H1 (cell line): ENCODE data around the gene EPHA3. TPM values are rescaled to one million over a fixed set of nuclear protein-coding genes. Genes with fewer than 3 reads are reported as not detected.

Source experiments
- CTCF ChIA-PET: fragments of 300-600 bp; sonication (Branson Sonifier 250); formaldehyde crosslinking; loops from one replicate; lab custom pipeline; 2021; ENCODE audit not compliant: partially characterized antibody; lab: Charles Lee
- POLR2A ChIA-PET: fragments of 300-600 bp; sonication (Branson Sonifier 250); formaldehyde crosslinking; loops from one replicate; lab custom pipeline; 2021; ENCODE audit warnings: inconsistent platforms; ENCODE audit not compliant: partially characterized antibody; lab: Charles Lee
- DNase-seq, 2 experiments: peaks; one replicate each; pipeline versions ENCODE4 v3.0.0 to v3.0.0-alpha.2; 2010 to 2022; ENCODE audit warnings: low spot score in 2 of 2, low read depth in 1 of 2, mixed read lengths in 1 of 2
- FAIRE-seq: peaks from 2 replicates; lab custom pipeline; 2011; peaks lifted over from hg19 to GRCh38; lab: Jason Lieb, UNC
- H2AFZ ChIP-seq: 2 replicates; pipeline ENCODE4 v1.8.1; 2012; ENCODE audit warnings: low read length, inconsistent platforms
- H2AK5ac ChIP-seq: 2 replicates; pipeline ENCODE4 v1.6.1; 2013; ENCODE audit warnings: low read depth, low read length
- H2BK120ac ChIP-seq: replicated peaks from 2 replicates; pipeline ENCODE3; 2013; ENCODE audit warnings: low read depth, low read length, inconsistent platforms
- H2BK12ac ChIP-seq: 2 replicates; pipeline ENCODE4 v1.6.1; 2013; ENCODE audit warnings: low read depth, low read length
- H2BK15ac ChIP-seq: 2 replicates; pipeline ENCODE4 v1.6.1; 2013; ENCODE audit warnings: low read length
- H2BK20ac ChIP-seq: 2 replicates; pipeline ENCODE4 v1.6.1; 2013; ENCODE audit warnings: low read length
- H2BK5ac ChIP-seq: 2 replicates; pipeline ENCODE4 v1.6.1; 2013; ENCODE audit warnings: low read depth, low read length
- H3K14ac ChIP-seq: 2 replicates; pipeline ENCODE4 v1.6.1; 2013; ENCODE audit warnings: inconsistent platforms; ENCODE audit not compliant: insufficient read length
- H3K18ac ChIP-seq: 2 replicates; pipeline ENCODE4 v1.6.1; 2013; ENCODE audit warnings: low read length; ENCODE audit errors: extremely low read depth
- H3K23ac ChIP-seq: 2 replicates; pipeline ENCODE4 v1.6.1; 2013; ENCODE audit warnings: inconsistent platforms; ENCODE audit not compliant: insufficient read length
- H3K23me2 ChIP-seq: 2 replicates; pipeline ENCODE4 v1.6.1; 2013; ENCODE audit warnings: low read depth, low read length
- H3K27ac ChIP-seq: 2 replicates; pipeline ENCODE4 v1.6.1; 2011; ENCODE audit warnings: low read depth, low read length, inconsistent platforms
- H3K27me3 ChIP-seq, 4 experiments: replicated peaks in 1 of 4; 1 replicate in 1 of 4; 2 replicates in 3 of 4; pipeline versions ENCODE4 v1.6.1 to v1.8.1; 2011 to 2013; ENCODE audit warnings: low read length in 3 of 4, mild to moderate bottlenecking in 3 of 4, inconsistent platforms in 2 of 4, mixed read lengths in 2 of 4, moderate library complexity in 1 of 4; ENCODE audit not compliant: control insufficient read depth in 3 of 4, insufficient read depth in 3 of 4; ENCODE audit errors: extremely low read depth in 1 of 4
- H3K36me3 ChIP-seq, 4 experiments: 2 replicates each; pipeline versions ENCODE4 v1.6.1 to v1.8.1; 2011 to 2013; ENCODE audit warnings: mild to moderate bottlenecking in 4 of 4, low read length in 3 of 4, moderate library complexity in 2 of 4, control low read depth in 1 of 4, inconsistent platforms in 1 of 4; ENCODE audit not compliant: insufficient read depth in 4 of 4, control insufficient read depth in 2 of 4
- H3K4ac ChIP-seq: replicated peaks from 2 replicates; pipeline ENCODE3; 2013; ENCODE audit warnings: low read length, low read depth, mixed read lengths, inconsistent platforms; ENCODE audit not compliant: insufficient read length
- H3K4me1 ChIP-seq, 4 experiments: replicated peaks in 1 of 4; 1 replicate in 1 of 4; 2 replicates in 3 of 4; pipeline versions ENCODE4 v1.6.1 to v1.8.1; 2011 to 2013; ENCODE audit warnings: low read length in 3 of 4, inconsistent platforms in 2 of 4, mixed read lengths in 1 of 4; ENCODE audit not compliant: insufficient read depth in 4 of 4, control insufficient read depth in 3 of 4
- H3K4me2 ChIP-seq, 2 experiments: 2 replicates each; pipeline versions ENCODE4 v1.6.1 to v1.8.1; 2011 to 2013; ENCODE audit warnings: low read depth in 2 of 2, low read length in 2 of 2, control low read depth in 1 of 2, inconsistent platforms in 1 of 2, mild to moderate bottlenecking in 1 of 2; ENCODE audit not compliant: insufficient read depth in 1 of 2
- H3K4me3 ChIP-seq, 4 experiments: fragments of 200-600, 300-600 bp in 1 of 4; sonication (generic), shearing (Covaris generic), sonication (Bioruptor Twin) in 1 of 4; 2 replicates each; pipeline versions ENCODE4 v1.5.1 to v1.8.1; 2011 to 2016; ENCODE audit warnings: low read length in 4 of 4, low read depth in 3 of 4, control low read depth in 2 of 4, inconsistent platforms in 2 of 4, mild to moderate bottlenecking in 2 of 4, mixed read lengths in 1 of 4, moderate library complexity in 1 of 4; ENCODE audit not compliant: insufficient read depth in 2 of 4; ENCODE audit errors: extremely low read depth in 1 of 4
- H3K56ac ChIP-seq: replicated peaks from 2 replicates; pipeline ENCODE3; 2013; ENCODE audit warnings: low read depth, mild to moderate bottlenecking, mixed read lengths, low read length, inconsistent platforms; ENCODE audit not compliant: insufficient read length
- H3K79me1 ChIP-seq: 2 replicates; pipeline ENCODE4 v1.6.1; 2013; ENCODE audit warnings: low read depth, low read length, control low read depth
- H3K79me2 ChIP-seq, 2 experiments: 2 replicates each; pipeline versions ENCODE4 v1.6.1 to v1.8.1; 2012 to 2013; ENCODE audit warnings: low read length in 2 of 2, mild to moderate bottlenecking in 2 of 2, inconsistent platforms in 1 of 2; ENCODE audit not compliant: insufficient read depth in 2 of 2, control insufficient read depth in 1 of 2
- H3K9ac ChIP-seq, 4 experiments: replicated peaks in 1 of 4; 1 replicate in 1 of 4; 2 replicates in 3 of 4; pipeline versions ENCODE4 v1.6.1 to v1.8.1; 2011 to 2013; ENCODE audit warnings: low read depth in 3 of 4, low read length in 3 of 4, control low read depth in 2 of 4, mild to moderate bottlenecking in 2 of 4, moderate library complexity in 2 of 4, inconsistent platforms in 1 of 4; ENCODE audit errors: extremely low read depth in 1 of 4
- H3K9me3 ChIP-seq, 2 experiments: 2 replicates each; pipeline versions ENCODE4 v1.6.1 to v1.8.1; 2012 to 2013; ENCODE audit warnings: mild to moderate bottlenecking in 2 of 2, moderate library complexity in 2 of 2, control low read depth in 1 of 2, inconsistent platforms in 1 of 2, low read depth in 1 of 2, low read length in 1 of 2, mixed read lengths in 1 of 2; ENCODE audit not compliant: insufficient read depth in 2 of 2
- H4K20me1 ChIP-seq, 2 experiments: replicated peaks in 1 of 2; 2 replicates each; pipeline versions ENCODE3 to v1.8.1; 2011 to 2013; ENCODE audit warnings: inconsistent platforms in 2 of 2, low read length in 2 of 2, mild to moderate bottlenecking in 1 of 2; ENCODE audit not compliant: insufficient read depth in 2 of 2, control insufficient read depth in 1 of 2
- H4K5ac ChIP-seq: 2 replicates; pipeline ENCODE4 v1.6.1; 2013; ENCODE audit warnings: low read length, low read depth, mixed read lengths, inconsistent platforms; ENCODE audit not compliant: insufficient read length
- H4K8ac ChIP-seq: 2 replicates; pipeline ENCODE4 v1.8.0; 2013; ENCODE audit warnings: mild to moderate bottlenecking, moderate library complexity, low read length, inconsistent platforms; ENCODE audit not compliant: insufficient read depth; ENCODE audit errors: extremely low read depth
- H4K91ac ChIP-seq: replicated peaks from 2 replicates; pipeline ENCODE3; 2013; ENCODE audit warnings: low read length, mixed read lengths, inconsistent platforms; ENCODE audit not compliant: insufficient read length
- BCL11A ChIP-seq, 2 experiments: IDR thresholded peaks; one replicate each; pipeline ENCODE4 v1.6.1; 2011; ENCODE audit warnings: low read depth in 2 of 2, low read length in 2 of 2, mild to moderate bottlenecking in 2 of 2
- EZH2 ChIP-seq: fragments of 200-600 bp; sonication (generic); IDR thresholded peaks from 2 replicates; pipeline ENCODE4 v1.7.1; 2012; ENCODE audit warnings: low read depth, mild to moderate bottlenecking, moderate library complexity, low read length, inconsistent platforms; ENCODE audit not compliant: severe bottlenecking
- GABPA ChIP-seq: IDR thresholded peaks from 2 replicates; pipeline ENCODE4 v1.6.1; 2011; ENCODE audit warnings: mild to moderate bottlenecking, low read length, moderate library complexity, borderline replicate concordance; ENCODE audit not compliant: insufficient read depth
- POU5F1 ChIP-seq: IDR thresholded peaks from 2 replicates; pipeline ENCODE4 v1.6.1; 2011; ENCODE audit warnings: low read depth, mild to moderate bottlenecking, low read length, moderate library complexity
- SUZ12 ChIP-seq: fragments of 200-600 bp; sonication (generic); IDR thresholded peaks from 2 replicates; pipeline ENCODE4 v1.6.1; 2012; ENCODE audit warnings: mild to moderate bottlenecking, inconsistent platforms, low read length, moderate library complexity, mixed read lengths
- TEAD4 ChIP-seq: IDR thresholded peaks from 2 replicates; pipeline ENCODE4 v1.6.1; 2012; ENCODE audit warnings: low read depth, low read length, inconsistent platforms, mixed read lengths
- WGBS, 2 experiments: shearing (Covaris generic) in 1 of 2; methylation state at CpG; one replicate each; pipeline versions ENCODE4 v1.1.6 to v1.1.7; 2013 to 2015; ENCODE audit warnings: low lambda C conversion rate in 2 of 2, mixed read lengths in 2 of 2, inconsistent platforms in 1 of 2, low coverage in 1 of 2, missing lambda C conversion rate in 1 of 2; ENCODE audit not compliant: insufficient replicate concordance in 2 of 2, insufficient coverage in 1 of 2, insufficient read length in 1 of 2; ENCODE audit errors: extremely low coverage in 1 of 2, missing lambda C conversion rate in 1 of 2; 5-methylcytosine and 5-hydroxymethylcytosine counted together
- polyA plus RNA-seq, 7 experiments: library from polyadenylated mRNA; depleted of rRNA in 3 of 7; stranded (reverse) in 5 of 7; unstranded in 2 of 7; fragments of >200 nt in 5 of 7; fragments of 200-250 nt in 2 of 7; gene quantifications; 1 replicate in 5 of 7; 2 replicates in 1 of 7; 4 replicates in 1 of 7; pipeline versions ENCODE4 v1.2.1 to v1.2.3, GENCODE V29; 2011 to 2013; ENCODE audit warnings: missing spikeins in 2 of 7, mixed read lengths in 2 of 7
- total RNA-seq: library from RNA; stranded (reverse); fragmentation: NEBNext Ultra II Directional; extraction: Animal tissue kit (Norgen Biotek cat#: 25700); gene quantifications from 2 replicates; pipeline ENCODE4 v1.2.1, GENCODE V29; 2021

EPHA3 gene
- total and polyA plus RNA-seq, 2 of the 8 experiments (the other 6 are each of a cell fraction or from before 2014, with no cell fraction given) = 0.09 to 0.22 TPM

DNA sequence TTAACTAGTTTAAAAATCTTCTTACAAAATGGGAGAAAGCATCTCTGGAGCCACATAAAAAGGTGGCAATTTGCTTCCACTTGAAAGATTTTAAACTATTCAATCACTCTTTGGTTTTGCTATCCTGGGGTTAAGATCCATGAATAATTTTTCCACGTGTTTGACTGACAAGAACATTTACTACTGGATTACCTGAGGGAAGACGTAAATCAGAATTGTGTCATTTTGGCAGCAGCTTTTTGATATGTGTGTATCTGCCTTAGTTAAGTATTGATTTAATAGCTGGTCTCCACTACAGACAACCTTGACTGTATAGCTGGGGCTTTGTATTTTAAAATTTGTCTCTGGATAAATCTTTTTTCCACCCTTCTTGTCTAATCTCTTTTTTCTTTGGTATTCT lies 228.3 kb downstream of the EPHA3 start:
- FAIRE-seq (no peak), DNase-seq (no peak)
- H3K9me3 ChIP-seq = no peaks in the 10 kb centered on the region
- no peaks in the 10 kb centered on the region for H3K27me3 ChIP-seq
- 91% methylated on average over 2 of the region's 2 CpGs; no CpG with 5 or more reads in 1 of the 2 experiments for WGBS, 2 experiments
- H3K4ac ChIP-seq = no peak overlapping the region
- H4K5ac ChIP-seq = no peak overlapping the region
- H3K56ac ChIP-seq = no peak overlapping the region
- H3K4me1 ChIP-seq = peaks cover 2 to 12% (median 7%) of the 10 kb centered on the region in 4 experiments
- no peaks in the 10 kb centered on the region for H3K79me2 ChIP-seq
- H3K4me2 ChIP-seq = no peak overlapping the region
- H3K79me1 ChIP-seq = no peaks in the 10 kb centered on the region
- H2AFZ ChIP-seq = no peak overlapping the region
- H3K23ac ChIP-seq = no peak overlapping the region
- H3K4me3 ChIP-seq = no peak overlapping the region
- H2BK20ac ChIP-seq = no peak overlapping the region
- no peak overlapping the region for H2BK15ac ChIP-seq
- no peak overlapping the region for H4K91ac ChIP-seq
- no peak overlapping the region for H3K9ac ChIP-seq
- no peak overlapping the region for H2BK5ac ChIP-seq
- H4K8ac ChIP-seq = no peak overlapping the region
- no peak overlapping the region for H3K27ac ChIP-seq
- no peak overlapping the region for H2BK12ac ChIP-seq
- CTCF ChIA-PET = no interaction called here
- no peak overlapping the region for H2BK120ac ChIP-seq
- no peaks in the 10 kb centered on the region for H4K20me1 ChIP-seq
- no peak for TF ChIP-seq EZH2
- TF ChIP-seq BCL11A (IDR thresholded peaks at IDR 0.05; ENCODE audit: low read depth in 2 of 2, low read length in 2 of 2) = no peak
- no peak for TF ChIP-seq GABPA
- no peak for TF ChIP-seq POU5F1
- no peak for TF ChIP-seq SUZ12
- no peak for TF ChIP-seq TEAD4
- TF ChIP-seq, all 59 proteins: peak for 0
- Histone ChIP-seq H3K23me2 (no peaks in the 10 kb centered on the region), H3K36me3 (no peaks in the 10 kb centered on the region), H2AK5ac (no peak overlapping the region), H3K18ac (no peak overlapping the region), H3K14ac (no peak overlapping the region)
- POLR2A ChIA-PET = no interaction called here
